KOPT-K1 (cell line): ENCODE measurements around the gene GLT8D2.
"Not testable (repeated sequence)": the region's sequence is repeated elsewhere in the genome, so short reads cannot be mapped to it uniquely, and the experiment has no call there.

ENCODE experiments used
- H3K27ac ChIP-seq: fragments of 200-600 bp; sonication (generic); 2 replicates; pipeline ENCODE4 v1.5.1; 2016; ENCODE audit warnings: antibody characterized with exemption, mild to moderate bottlenecking, low read depth, low read length; ENCODE audit not compliant: poor library complexity, severe bottlenecking
- H3K36me3 ChIP-seq: fragments of 200-600 bp; sonication (generic); 2 replicates; pipeline ENCODE4 v1.5.1; 2017; ENCODE audit warnings: antibody characterized with exemption, mild to moderate bottlenecking, low read length, moderate library complexity; ENCODE audit not compliant: insufficient read depth
- H3K9me3 ChIP-seq: fragments of 200-600 bp; sonication (generic); 2 replicates; pipeline ENCODE4 v1.5.1; 2017; ENCODE audit warnings: antibody characterized with exemption, low read length, mild to moderate bottlenecking; ENCODE audit not compliant: insufficient read depth, poor library complexity, severe bottlenecking

GLT8D2 gene

GRCh38 chr12:104059963-104060362 lies 10.0 kb upstream of the GLT8D2 start:
- no peak overlapping the region for H3K27ac ChIP-seq

GRCh38 chr12:104058802-104059201 lies 8.8 kb upstream of the GLT8D2 start:
- Histone ChIP-seq H3K27ac (no peak overlapping the region), H3K36me3 (no peaks in the 10 kb centered on the region), H3K9me3 (peaks cover 9% of the 10 kb centered on the region)

More at GRCh38 chr12:104059963-104060362, 10.0 kb upstream of the GLT8D2 start:
- Histone ChIP-seq H3K36me3 (no peaks in the 10 kb centered on the region), H3K9me3 (peaks cover 9% of the 10 kb centered on the region)

GRCh38 chr12:104057771-104058197 lies 7.8 kb upstream of the GLT8D2 start:
- H3K27ac ChIP-seq, result no peak overlapping the region
- H3K36me3 ChIP-seq, result no peaks in the 10 kb centered on the region
- peaks cover 9% of the 10 kb centered on the region for H3K9me3 ChIP-seq

GRCh38 chr12:104056419-104056972 lies 6.5 kb upstream of the GLT8D2 start:
- H3K27ac ChIP-seq, result no peak overlapping the region
- peaks cover 9% of the 10 kb centered on the region for H3K9me3 ChIP-seq
- no peaks in the 10 kb centered on the region for H3K36me3 ChIP-seq

GRCh38 chr12:104055686-104056388 lies 5.8 kb upstream of the GLT8D2 start:
- Histone ChIP-seq H3K27ac (no peak overlapping the region), H3K9me3 (peaks cover 9% of the 10 kb centered on the region), H3K36me3 (no peaks in the 10 kb centered on the region)

- Histone ChIP-seq H3K36me3 (no peaks in the 10 kb centered on the region), H3K9me3 (peaks cover 9% of the 10 kb centered on the region), H3K27ac (no peak overlapping the region)
Measured at GRCh38 chr12:104054681-104055346, 4.8 kb upstream of the GLT8D2 start.

GRCh38 chr12:104050436-104050835 lies 449 bp upstream of the GLT8D2 start:
- Histone ChIP-seq H3K9me3 (no peaks in the 10 kb centered on the region), H3K27ac (no peak overlapping the region), H3K36me3 (no peaks in the 10 kb centered on the region)

- Histone ChIP-seq H3K27ac (no peak overlapping the region), H3K9me3 (no peaks in the 10 kb centered on the region), H3K36me3 (no peaks in the 10 kb centered on the region)
Measured at GRCh38 chr12:104049278-104049902, 597 bp downstream of the GLT8D2 start.

GRCh38 chr12:104048811-104049210 lies 1.2 kb downstream of the GLT8D2 start:
- H3K27ac ChIP-seq, result no peak overlapping the region
- no peaks in the 10 kb centered on the region for H3K9me3 ChIP-seq

GRCh38 chr12:104048162-104048561 lies 1.8 kb downstream of the GLT8D2 start:
- Histone ChIP-seq H3K27ac (no peak overlapping the region), H3K36me3 (no peaks in the 10 kb centered on the region), H3K9me3 (no peaks in the 10 kb centered on the region)

More at GRCh38 chr12:104048811-104049210, 1.2 kb downstream of the GLT8D2 start:
- H3K36me3 ChIP-seq, result no peaks in the 10 kb centered on the region

GRCh38 chr12:104046306-104046705 lies 3.7 kb downstream of the GLT8D2 start:
- no peaks in the 10 kb centered on the region for H3K9me3 ChIP-seq
- H3K36me3 ChIP-seq, result no peaks in the 10 kb centered on the region
- no peak overlapping the region for H3K27ac ChIP-seq

GRCh38 chr12:104044158-104044557 lies 5.8 kb downstream of the GLT8D2 start:
- H3K36me3 ChIP-seq, result no peaks in the 10 kb centered on the region
- H3K27ac ChIP-seq, result no peak overlapping the region
- H3K9me3 ChIP-seq, result no peaks in the 10 kb centered on the region

- Histone ChIP-seq H3K9me3 (no peaks in the 10 kb centered on the region), H3K27ac (no peak overlapping the region), H3K36me3 (no peaks in the 10 kb centered on the region)
Measured at GRCh38 chr12:104042580-104042979, 7.4 kb downstream of the GLT8D2 start.

- not testable (repeated sequence) for H3K36me3 ChIP-seq, H3K9me3 ChIP-seq, H3K27ac ChIP-seq
Measured at GRCh38 chr12:104039769-104040168, 10.2 kb downstream of the GLT8D2 start.

- H3K27ac ChIP-seq, H3K36me3 ChIP-seq, H3K9me3 ChIP-seq: not testable (repeated sequence)
Measured at GRCh38 chr12:104036143-104036542, 13.8 kb downstream of the GLT8D2 start.
